BLaER1 treated with 17β-estradiol and CSF1 and Interleukin-3, amounts not matched to agents 10 nM and 100 nM (cell line): ENCODE data around the gene KAZN.
A peak's percentile ranks its signal among the peaks of the same experiment; 100 is the strongest.

Experiments
- H3K27ac ChIP-seq, 11 experiments: shearing (Covaris generic); formaldehyde crosslinking; 2 replicates each; pipeline ENCODE4 v1.8.1; 2022
- H3K27me3 ChIP-seq, 11 experiments: shearing (Covaris generic); formaldehyde crosslinking; 2 replicates each; pipeline ENCODE4 v1.8.1; 2022
- H3K36me3 ChIP-seq, 11 experiments: shearing (Covaris generic); formaldehyde crosslinking; 2 replicates each; pipeline ENCODE4 v1.8.1; 2022
- H3K4me1 ChIP-seq, 10 experiments: shearing (Covaris generic); formaldehyde crosslinking; 2 replicates each; pipeline ENCODE4 v1.8.1; 2022
- H3K4me2 ChIP-seq, 11 experiments: shearing (Covaris generic); formaldehyde crosslinking; 2 replicates each; pipeline ENCODE4 v1.8.1; 2022
- H3K4me3 ChIP-seq, 10 experiments: shearing (Covaris generic); formaldehyde crosslinking; 2 replicates each; pipeline ENCODE4 v1.8.1; 2022
- H3K9ac ChIP-seq, 11 experiments: shearing (Covaris generic); formaldehyde crosslinking; 2 replicates each; pipeline ENCODE4 v1.8.1; 2022
- H3K9me3 ChIP-seq, 11 experiments: shearing (Covaris generic); formaldehyde crosslinking; replicated peaks in 1 of 11; 2 replicates each; pipeline ENCODE4 v1.8.1; 2022
- H4K20me1 ChIP-seq, 11 experiments: shearing (Covaris generic); formaldehyde crosslinking; 2 replicates each; pipeline ENCODE4 v1.8.1; 2022
- Cebpa-rat ChIP-seq, 11 experiments: shearing (Covaris generic); IDR thresholded peaks; 2 replicates each; pipeline ENCODE4 v1.8.1; 2022

Gene KAZN

GRCh38 chr1:14971221-14971620 is 372.7 kb downstream of the KAZN start:
- Histone ChIP-seq H3K27ac (no peak overlapping the region), H3K9me3 (peaks cover 17 to 27% (median 22%) of the 10 kb centered on the region in 11 experiments; a peak in 21 of 22 replicates), H3K27me3 (peaks cover 0 to 96% (median 0%) of the 10 kb centered on the region in 11 experiments; a peak in 8 of 22 replicates), H3K4me3 (no peak overlapping the region), H3K4me1 (peaks cover 21 to 62% (median 41%) of the 10 kb centered on the region in 10 experiments), H3K4me2 (peak overlapping the region in 5 of 11 experiments; percentile 5 to 96 (median 81); a peak in 5 of 22 replicates), H4K20me1 (peaks cover 0 to 87% (median 61%) of the 10 kb centered on the region in 11 experiments; a peak in 19 of 22 replicates), H3K9ac (no peak overlapping the region), H3K36me3 (peaks cover 0 to 31% (median 7%) of the 10 kb centered on the region in 11 experiments; a peak in 10 of 22 replicates)
- TF ChIP-seq Cebpa-rat (IDR thresholded peaks at IDR 0.05): no peak

DNA sequence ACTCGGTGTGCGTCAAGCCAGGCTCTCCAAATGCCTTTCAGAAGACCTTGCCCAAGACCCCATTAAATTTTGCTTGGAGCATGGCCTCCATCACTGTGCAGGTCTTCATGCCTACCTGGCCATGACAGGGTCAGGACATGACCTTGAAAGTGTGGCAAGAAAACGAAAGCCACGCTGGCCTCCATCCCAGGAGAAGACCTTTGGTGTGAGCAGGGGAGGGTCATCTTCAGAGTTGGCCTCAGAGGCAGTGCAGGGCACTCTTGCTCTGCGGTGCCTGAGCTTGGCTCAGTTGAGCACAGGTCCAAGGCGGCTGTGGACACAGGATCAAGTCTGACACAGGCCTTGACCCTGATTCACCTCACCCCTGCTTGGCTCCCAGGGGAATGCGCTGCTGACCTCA is 373.6 kb downstream of the KAZN start:
- Histone ChIP-seq H4K20me1 (peaks cover 0 to 90% (median 60%) of the 10 kb centered on the region in 11 experiments; a peak in 19 of 22 replicates), H3K27ac (no peak overlapping the region), H3K9me3 (peaks cover 17 to 26% (median 22%) of the 10 kb centered on the region in 11 experiments; a peak in 21 of 22 replicates), H3K27me3 (peaks cover 0 to 95% (median 0%) of the 10 kb centered on the region in 11 experiments; a peak in 8 of 22 replicates), H3K36me3 (peaks cover 0 to 24% (median 6%) of the 10 kb centered on the region in 11 experiments; a peak in 9 of 22 replicates), H3K9ac (no peak overlapping the region), H3K4me3 (no peak overlapping the region), H3K4me1 (peaks cover 21 to 69% (median 43%) of the 10 kb centered on the region in 10 experiments), H3K4me2 (peak overlapping the region in 5 of 11 experiments; percentile 16 to 92 (median 29); a peak in 6 of 22 replicates)
- no peak for TF ChIP-seq Cebpa-rat (IDR thresholded peaks at IDR 0.05)

GRCh38 chr1:14973773-14974172 is 375.3 kb downstream of the KAZN start:
- H3K9ac ChIP-seq: no peak overlapping the region
- H3K36me3 ChIP-seq: peaks cover 0 to 18% (median 0%) of the 10 kb centered on the region in 11 experiments; a peak in 5 of 22 replicates
- peaks cover 0 to 95% (median 0%) of the 10 kb centered on the region in 11 experiments; a peak in 8 of 22 replicates for H3K27me3 ChIP-seq
- H3K9me3 ChIP-seq: peaks cover 12 to 19% (median 16%) of the 10 kb centered on the region in 11 experiments; a peak in 20 of 22 replicates
- H3K4me3 ChIP-seq: no peak overlapping the region
- H3K27ac ChIP-seq: no peak overlapping the region
- H4K20me1 ChIP-seq: peaks cover 0 to 90% (median 60%) of the 10 kb centered on the region in 11 experiments; a peak in 19 of 22 replicates
- TF ChIP-seq Cebpa-rat (IDR thresholded peaks at IDR 0.05): no peak
- peaks cover 11 to 68% (median 44%) of the 10 kb centered on the region in 10 experiments for H3K4me1 ChIP-seq
- H3K4me2 ChIP-seq: no peak overlapping the region

DNA sequence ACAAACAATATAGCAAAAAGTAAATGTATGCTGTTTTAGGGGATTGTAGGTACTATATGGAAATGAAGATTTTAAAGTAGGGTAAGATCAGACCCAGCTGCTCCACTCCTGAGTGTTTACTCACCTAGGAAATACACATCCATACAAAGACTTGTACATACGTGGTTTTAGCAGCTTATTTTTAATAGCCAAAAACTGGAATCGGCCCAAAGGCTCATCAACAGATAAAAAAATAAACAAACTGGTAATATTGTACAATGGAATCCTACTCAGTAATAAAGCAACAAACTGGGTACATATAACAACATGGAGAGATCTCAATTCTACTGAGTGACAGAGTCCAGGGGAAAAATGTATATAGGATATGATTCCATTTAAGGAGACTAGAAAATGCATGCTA is 375.9 kb downstream of the KAZN start:
- Histone ChIP-seq H3K9me3 (peaks cover 12 to 19% (median 16%) of the 10 kb centered on the region in 11 experiments; a peak in 20 of 22 replicates), H3K36me3 (peaks cover 0 to 18% (median 0%) of the 10 kb centered on the region in 11 experiments; a peak in 5 of 22 replicates), H3K4me1 (peaks cover 5 to 63% (median 38%) of the 10 kb centered on the region in 10 experiments), H3K9ac (no peak overlapping the region), H4K20me1 (peaks cover 0 to 84% (median 54%) of the 10 kb centered on the region in 11 experiments; a peak in 17 of 22 replicates), H3K27me3 (peaks cover 0 to 95% (median 0%) of the 10 kb centered on the region in 11 experiments; a peak in 8 of 22 replicates), H3K4me3 (no peak overlapping the region), H3K4me2 (no peak overlapping the region), H3K27ac (no peak overlapping the region)
- TF ChIP-seq Cebpa-rat (IDR thresholded peaks at IDR 0.05): no peak

DNA sequence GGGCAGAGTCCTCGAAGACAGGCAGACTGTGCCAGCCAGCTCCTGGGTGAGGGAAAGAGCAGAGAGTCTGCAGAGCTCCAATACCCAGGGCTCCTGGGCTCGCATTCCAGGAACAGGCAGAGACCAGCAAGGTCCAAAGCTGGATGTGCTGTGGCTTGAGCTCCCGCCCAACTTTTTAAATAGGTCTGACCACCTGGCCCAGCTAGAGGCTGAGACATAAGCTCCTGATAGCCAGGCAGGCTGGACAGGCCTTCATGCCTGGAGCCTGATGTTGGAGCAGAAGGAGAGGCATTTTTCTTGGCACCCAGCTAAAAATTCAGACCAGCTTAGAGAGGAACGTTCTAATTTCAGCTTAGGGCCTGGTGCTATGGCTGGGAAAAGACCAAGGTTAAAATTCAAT is 376.6 kb downstream of the KAZN start:
- Histone ChIP-seq H3K4me1 (peaks cover 0 to 63% (median 33%) of the 10 kb centered on the region in 10 experiments; a peak in 16 of 20 replicates), H3K27ac (no peak overlapping the region), H3K9me3 (peaks cover 12 to 19% (median 16%) of the 10 kb centered on the region in 11 experiments; a peak in 20 of 22 replicates), H3K9ac (no peak overlapping the region), H3K4me2 (no peak overlapping the region), H3K27me3 (peaks cover 0 to 93% (median 0%) of the 10 kb centered on the region in 11 experiments; a peak in 8 of 22 replicates), H3K36me3 (peaks cover 0 to 18% (median 0%) of the 10 kb centered on the region in 11 experiments; a peak in 5 of 22 replicates), H3K4me3 (no peak overlapping the region), H4K20me1 (peaks cover 0 to 80% (median 47%) of the 10 kb centered on the region in 11 experiments; a peak in 17 of 22 replicates)
- no peak for TF ChIP-seq Cebpa-rat (IDR thresholded peaks at IDR 0.05)

DNA sequence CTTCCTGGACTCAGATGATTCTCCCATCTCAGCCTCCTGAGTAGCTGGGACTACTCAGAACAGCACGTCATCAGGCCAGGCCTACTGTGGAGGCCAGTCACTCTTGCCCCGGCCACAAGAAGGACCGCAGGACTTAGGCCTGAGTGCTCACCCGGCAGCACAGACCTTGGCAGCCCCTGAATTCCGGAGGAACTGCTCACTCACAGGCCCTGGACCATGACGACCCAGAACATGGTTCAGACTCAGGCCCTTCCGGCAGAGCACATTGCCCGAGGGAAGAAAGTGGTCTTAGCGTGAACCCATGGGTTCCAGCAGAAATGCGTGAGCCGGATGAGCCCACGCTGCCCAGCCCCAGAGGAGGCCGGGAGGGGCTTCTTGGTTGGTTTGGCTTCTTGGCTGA is 377.8 kb downstream of the KAZN start:
- Histone ChIP-seq H3K27me3 (peaks cover 0 to 93% (median 0%) of the 10 kb centered on the region in 11 experiments; a peak in 8 of 22 replicates), H3K4me2 (no peak overlapping the region), H3K9me3 (peaks cover 12 to 19% (median 16%) of the 10 kb centered on the region in 11 experiments; a peak in 20 of 22 replicates), H3K36me3 (peaks cover 0 to 18% (median 0%) of the 10 kb centered on the region in 11 experiments; a peak in 5 of 22 replicates), H3K4me3 (no peak overlapping the region), H3K4me1 (peaks cover 10 to 63% (median 38%) of the 10 kb centered on the region in 10 experiments), H3K27ac (no peak overlapping the region), H4K20me1 (peaks cover 0 to 81% (median 42%) of the 10 kb centered on the region in 11 experiments; a peak in 17 of 22 replicates), H3K9ac (no peak overlapping the region)
- TF ChIP-seq Cebpa-rat (IDR thresholded peaks at IDR 0.05): no peak

- Histone ChIP-seq H3K9ac (no peak overlapping the region), H3K9me3 (peaks cover 12 to 19% (median 16%) of the 10 kb centered on the region in 11 experiments; a peak in 20 of 22 replicates), H4K20me1 (peaks cover 0 to 78% (median 41%) of the 10 kb centered on the region in 11 experiments; a peak in 17 of 22 replicates), H3K4me1 (peaks cover 10 to 62% (median 41%) of the 10 kb centered on the region in 10 experiments), H3K27me3 (peaks cover 0 to 82% (median 0%) of the 10 kb centered on the region in 11 experiments; a peak in 7 of 22 replicates), H3K36me3 (peaks cover 0 to 18% (median 0%) of the 10 kb centered on the region in 11 experiments; a peak in 5 of 22 replicates), H3K27ac (no peak overlapping the region), H3K4me2 (peak overlapping the region in 8 of 11 experiments; percentile 15 to 75 (median 52); a peak in 14 of 22 replicates), H3K4me3 (no peak overlapping the region)
- TF ChIP-seq Cebpa-rat (IDR thresholded peaks at IDR 0.05): no peak
Observed at GRCh38 chr1:14977338-14977931, 378.9 kb downstream of the KAZN start.

GRCh38 chr1:14980621-14981218 is 382.2 kb downstream of the KAZN start:
- peaks cover 0 to 5% (median 0%) of the 10 kb centered on the region in 11 experiments; a peak in 1 of 22 replicates for H3K36me3 ChIP-seq
- peaks cover 10 to 61% (median 41%) of the 10 kb centered on the region in 10 experiments for H3K4me1 ChIP-seq
- TF ChIP-seq Cebpa-rat (IDR thresholded peaks at IDR 0.05): no peak
- peak overlapping the region in 2 of 11 experiments; percentile 35 to 44; a peak in 2 of 22 replicates for H3K27ac ChIP-seq
- no peak overlapping the region for H3K4me3 ChIP-seq
- peaks cover 0 to 61% (median 33%) of the 10 kb centered on the region in 11 experiments; a peak in 17 of 22 replicates for H4K20me1 ChIP-seq
- peaks cover 0 to 57% (median 0%) of the 10 kb centered on the region in 11 experiments; a peak in 6 of 22 replicates for H3K27me3 ChIP-seq
- H3K9ac ChIP-seq: peak overlapping the region in 3 of 11 experiments; percentile 15 to 36 (median 24); a peak in 3 of 22 replicates
- H3K9me3 ChIP-seq: no peaks in the 10 kb centered on the region
- H3K4me2 ChIP-seq: peak overlapping the region; percentile 44 to 90 (median 81)
